B cell (primary cell): ENCODE data around the gene CRIM1. TPM values are rescaled to one million over a fixed set of nuclear protein-coding genes. Genes with fewer than 3 reads are reported as not detected.
A peak's percentile ranks its signal among the peaks of the same experiment; 100 is the strongest.

ENCODE experiments used
- ATAC-seq: fragments of 200-7000 bp; cut with Tn5 transposase; one replicate; pipeline ENCODE4 v1.10.0; 2021; ENCODE audit warnings: low read depth, mild to moderate bottlenecking, moderate number of reproducible peaks, moderate library complexity
- CTCF ChIA-PET: fragments of 350-600 bp; sonication (Branson Sonifier 250); formaldehyde crosslinking; loops from one replicate; lab custom pipeline; 2021; ENCODE audit warnings: antibody characterized with exemption, inconsistent platforms; lab: Charles Lee
- POLR2A ChIA-PET: fragments of 350-600 bp; sonication (Branson Sonifier 250); formaldehyde crosslinking; loops from one replicate; lab custom pipeline; 2021; ENCODE audit warnings: antibody characterized with exemption; lab: Charles Lee
- DNase-seq: peaks from one replicate; pipeline ENCODE4 v3.0.0; 2013
- H2AFZ ChIP-seq: 2 replicates; pipeline ENCODE4 v1.6.1; 2012; ENCODE audit warnings: mild to moderate bottlenecking, low read depth, low read length; ENCODE audit not compliant: insufficient read depth, poor library complexity, severe bottlenecking
- H3K27ac ChIP-seq, 2 donors: 1 replicate in 1 of 2; 2 replicates in 1 of 2; pipeline ENCODE4 v1.5.1; 2012 to 2013; ENCODE audit warnings: low read length in 2 of 2, mild to moderate bottlenecking in 2 of 2, moderate library complexity in 1 of 2
- H3K27me3 ChIP-seq, 4 experiments: fragments of 200-600 bp in 1 of 4; sonication (generic) in 1 of 4; replicated peaks in 1 of 4; 1 replicate in 2 of 4; 2 replicates in 2 of 4; pipeline versions ENCODE4 v1.6.1 to v1.7.0; 2013 to 2016; ENCODE audit warnings: low read length in 3 of 4, mild to moderate bottlenecking in 2 of 4, mixed read lengths in 1 of 4, moderate library complexity in 1 of 4; ENCODE audit not compliant: insufficient read depth in 4 of 4, control insufficient read depth in 3 of 4; ENCODE audit errors: control extremely low read depth in 1 of 4
- H3K36me3 ChIP-seq, 2 experiments: replicated peaks in 1 of 2; 1 replicate in 1 of 2; 2 replicates in 1 of 2; pipeline versions ENCODE4 v1.6.1 to v1.7.1; 2013; ENCODE audit warnings: low read length in 1 of 2; ENCODE audit not compliant: insufficient read depth in 2 of 2, control insufficient read depth in 1 of 2; ENCODE audit errors: control extremely low read depth in 1 of 2, extremely low read depth in 1 of 2
- H3K4me1 ChIP-seq, 2 donors: fragments of 200-600 bp in 1 of 2; sonication (generic) in 1 of 2; 1 replicate in 1 of 2; 2 replicates in 1 of 2; pipeline versions ENCODE4 v1.5.1 to v1.6.1; 2013 to 2017; ENCODE audit warnings: low read length in 2 of 2; ENCODE audit not compliant: control insufficient read depth in 2 of 2, insufficient read depth in 2 of 2
- H3K4me2 ChIP-seq: replicated peaks from 2 replicates; pipeline ENCODE3; 2012; ENCODE audit warnings: mild to moderate bottlenecking, low read depth, low read length; ENCODE audit not compliant: poor library complexity, severe bottlenecking
- H3K4me3 ChIP-seq, 5 experiments: fragments of 200-600 bp in 1 of 5; sonication (generic) in 1 of 5; 1 replicate in 3 of 5; 2 replicates in 2 of 5; pipeline versions ENCODE4 v1.5.1 to v1.7.0; 2011 to 2016; ENCODE audit warnings: low read length in 4 of 5, mild to moderate bottlenecking in 4 of 5, low read depth in 2 of 5, control low read depth in 1 of 5, moderate library complexity in 1 of 5; ENCODE audit not compliant: insufficient read depth in 1 of 5; ENCODE audit errors: control extremely low read depth in 1 of 5, extremely low read depth in 1 of 5
- H3K79me2 ChIP-seq: fragments of 200-600 bp; sonication (generic); one replicate; pipeline ENCODE4 v1.6.0; 2016; ENCODE audit warnings: low read length; ENCODE audit not compliant: control insufficient read depth, insufficient read depth
- H3K9ac ChIP-seq: fragments of 200-600 bp; sonication (generic); 2 replicates; pipeline ENCODE4 v1.6.1; 2017; ENCODE audit warnings: mild to moderate bottlenecking, low read length, moderate library complexity
- H3K9me3 ChIP-seq, 3 donors: one replicate each; pipeline versions ENCODE4 v1.6.1 to v1.7.1; 2013; ENCODE audit warnings: low read length in 2 of 3; ENCODE audit not compliant: control insufficient read depth in 2 of 3, insufficient read depth in 1 of 3; ENCODE audit errors: control extremely low read depth in 1 of 3
- H4K20me1 ChIP-seq: 2 replicates; pipeline ENCODE4 v1.6.0; 2012; ENCODE audit warnings: mild to moderate bottlenecking, low read length; ENCODE audit not compliant: insufficient read depth, control insufficient read depth, poor library complexity, severe bottlenecking
- H3K27ac Mint-ChIP-seq: one replicate; pipeline ENCODE4 v1.8.0; 2021; ENCODE audit warnings: mixed read lengths
- H3K27me3 Mint-ChIP-seq: one replicate; pipeline ENCODE4 v1.8.0; 2021; ENCODE audit warnings: mixed read lengths
- H3K4me1 Mint-ChIP-seq: one replicate; pipeline ENCODE4 v1.8.0; 2021; ENCODE audit warnings: mixed read lengths
- H3K4me3 Mint-ChIP-seq: one replicate; pipeline ENCODE4 v1.8.0; 2021; ENCODE audit warnings: mixed read lengths
- H3K9me3 Mint-ChIP-seq: one replicate; pipeline ENCODE4 v1.8.0; 2022; ENCODE audit warnings: mixed read lengths; ENCODE audit not compliant: insufficient read depth
- EZH2 ChIP-seq: IDR thresholded peaks from 2 replicates; pipeline ENCODE4 v1.6.1; 2012; ENCODE audit warnings: borderline replicate concordance, low read depth, mild to moderate bottlenecking, moderate library complexity, low read length; ENCODE audit not compliant: insufficient read depth, poor library complexity, severe bottlenecking
- WGBS: methylation state at CpG from one replicate; pipeline ENCODE4 v1.1.5; 2013; ENCODE audit warnings: missing lambda C conversion rate; ENCODE audit not compliant: insufficient coverage; 5-methylcytosine and 5-hydroxymethylcytosine counted together
- intact Hi-C: fragments of 100-400 bp; cut with micrococcal nuclease; formaldehyde crosslinking; loops from one replicate; pipeline ENCODE4 v1.10.0; 2022
- polyA plus RNA-seq: library from polyadenylated mRNA; depleted of rRNA; stranded (reverse); fragments of >200 nt; gene quantifications from 2 replicates; pipeline ENCODE4 v1.2.3, GENCODE V29; 2012
- total RNA-seq, 2 donors: library from RNA; stranded (reverse); fragments of 120-200 nt in 1 of 2; gene quantifications; 1 replicate in 1 of 2; 2 replicates in 1 of 2; pipeline versions ENCODE4 v1.2.3 to v1.2.4, GENCODE V29; 2013 to 2022
- TF ChIP-seq, protein P1 (sequence below): fragments of 200-600 bp; IDR thresholded peaks from one replicate; pipeline ENCODE4 v1.8.0; 2022; ENCODE audit warnings: antibody characterized with exemption, mild to moderate bottlenecking

Gene CRIM1
- total and polyA plus RNA-seq, 2 donors (not counting 1 experiment from before 2014, with no cell fraction given) = 1.3 to 5.0 TPM

DNA sequence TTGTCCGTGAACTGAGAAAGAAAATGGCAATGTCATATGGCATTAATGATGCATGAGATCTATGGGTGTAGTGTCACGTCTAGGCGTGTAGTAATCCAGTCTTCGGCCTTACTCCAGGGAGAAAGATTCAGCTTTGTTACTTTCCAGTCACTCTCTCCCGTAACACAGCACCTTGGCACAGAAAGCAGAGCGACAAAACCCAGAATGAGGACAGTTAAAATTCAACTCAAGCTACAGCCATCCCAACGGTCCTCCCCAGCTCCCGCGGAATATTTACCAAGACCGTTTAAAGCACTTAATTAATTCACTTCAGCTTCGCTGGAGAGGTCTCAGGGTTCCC lies 797 bp upstream of the CRIM1 start:
- H3K27me3 ChIP-seq = peaks cover 0 to 21% (median 5%) of the 10 kb centered on the region in 4 experiments
- peaks cover 0 to 4% (median 0%) of the 10 kb centered on the region in 3 donors for H3K9me3 ChIP-seq
- peak overlapping the region; percentile 73 for H2AFZ ChIP-seq
- DNase-seq = no peak
- no peak overlapping the region for H3K27ac ChIP-seq
- H3K4me3 Mint-ChIP-seq = peak overlapping the region; percentile 79
- peaks cover 33 to 44% of the 10 kb centered on the region in 2 donors for H3K4me1 ChIP-seq
- intact Hi-C loops = no loop called here
- H3K27ac Mint-ChIP-seq = no peak overlapping the region
- H3K9me3 Mint-ChIP-seq = no peaks in the 10 kb centered on the region
- H4K20me1 ChIP-seq = no peaks in the 10 kb centered on the region
- POLR2A ChIA-PET = no interaction called here
- H3K79me2 ChIP-seq = no peaks in the 10 kb centered on the region
- peak overlapping the region in 1 of 5 experiments; percentile 59 for H3K4me3 ChIP-seq
- H3K9ac ChIP-seq = no peak overlapping the region
- TF ChIP-seq EZH2 = no peak
- TF ChIP-seq, protein P1, sequence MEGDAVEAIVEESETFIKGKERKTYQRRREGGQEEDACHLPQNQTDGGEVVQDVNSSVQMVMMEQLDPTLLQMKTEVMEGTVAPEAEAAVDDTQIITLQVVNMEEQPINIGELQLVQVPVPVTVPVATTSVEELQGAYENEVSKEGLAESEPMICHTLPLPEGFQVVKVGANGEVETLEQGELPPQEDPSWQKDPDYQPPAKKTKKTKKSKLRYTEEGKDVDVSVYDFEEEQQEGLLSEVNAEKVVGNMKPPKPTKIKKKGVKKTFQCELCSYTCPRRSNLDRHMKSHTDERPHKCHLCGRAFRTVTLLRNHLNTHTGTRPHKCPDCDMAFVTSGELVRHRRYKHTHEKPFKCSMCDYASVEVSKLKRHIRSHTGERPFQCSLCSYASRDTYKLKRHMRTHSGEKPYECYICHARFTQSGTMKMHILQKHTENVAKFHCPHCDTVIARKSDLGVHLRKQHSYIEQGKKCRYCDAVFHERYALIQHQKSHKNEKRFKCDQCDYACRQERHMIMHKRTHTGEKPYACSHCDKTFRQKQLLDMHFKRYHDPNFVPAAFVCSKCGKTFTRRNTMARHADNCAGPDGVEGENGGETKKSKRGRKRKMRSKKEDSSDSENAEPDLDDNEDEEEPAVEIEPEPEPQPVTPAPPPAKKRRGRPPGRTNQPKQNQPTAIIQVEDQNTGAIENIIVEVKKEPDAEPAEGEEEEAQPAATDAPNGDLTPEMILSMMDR = no peak
- H3K36me3 ChIP-seq = no peaks in the 10 kb centered on the region
- peaks cover 35% of the 10 kb centered on the region for H3K4me1 Mint-ChIP-seq
- H3K4me2 ChIP-seq = peak overlapping the region; percentile 91
- CTCF ChIA-PET = interaction anchor here (1.1 to 1.3 kb wide), 3 partner anchors 152 to 310 kb away, joined by 3 to 4 read pairs (median 4); no protein-coding TSS in a partner anchor
- H3K27me3 Mint-ChIP-seq = peaks cover 34% of the 10 kb centered on the region
- WGBS = 43% methylated on average over 9 of the region's 11 CpGs
- ATAC-seq = no peak

DNA sequence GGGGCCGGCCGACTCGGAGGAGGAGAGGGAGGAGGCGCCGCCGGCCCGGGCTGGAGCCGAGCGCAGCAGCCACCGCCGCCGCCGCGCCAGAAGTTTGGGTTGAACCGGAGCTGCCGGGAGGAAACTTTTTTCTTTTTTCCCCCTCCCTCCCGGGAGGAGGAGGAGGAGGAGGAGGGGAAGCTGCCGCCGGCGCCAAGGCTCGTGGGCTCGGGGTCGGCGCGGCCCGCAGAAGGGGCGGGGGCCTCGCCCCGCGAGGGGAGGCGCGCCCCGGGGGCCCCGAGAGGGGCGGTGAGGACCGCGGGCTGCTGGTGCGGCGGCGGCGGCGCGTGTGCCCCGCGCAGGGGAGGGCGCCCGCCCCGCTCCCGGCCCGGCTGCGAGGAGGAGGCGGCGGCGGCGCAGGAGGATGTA lies 316 bp downstream of the CRIM1 start:
- ChIA-PET POLR2A (no interaction called here), CTCF (interaction anchor here (1.3 kb wide), 1 partner anchor 309 kb away, joined by 4 read pairs; no protein-coding TSS in a partner anchor)
- ATAC-seq = peak; percentile 17
- peak overlapping the region; percentile 21 for H3K4me3 Mint-ChIP-seq
- peak overlapping the region; percentile 91 for H3K4me2 ChIP-seq
- peak overlapping the region; percentile 73 for H2AFZ ChIP-seq
- peaks cover 0 to 21% (median 5%) of the 10 kb centered on the region in 4 experiments for H3K27me3 ChIP-seq
- peaks cover 35% of the 10 kb centered on the region for H3K4me1 Mint-ChIP-seq
- peaks cover 0 to 4% (median 0%) of the 10 kb centered on the region in 3 donors for H3K9me3 ChIP-seq
- peak overlapping the region; percentile 61 for H3K9ac ChIP-seq
- no peak for TF ChIP-seq EZH2
- TF ChIP-seq, protein P1 = no peak
- H4K20me1 ChIP-seq = no peaks in the 10 kb centered on the region
- peaks cover 33 to 44% of the 10 kb centered on the region in 2 donors for H3K4me1 ChIP-seq
- no peak overlapping the region for H3K27ac ChIP-seq
- no peaks in the 10 kb centered on the region for H3K36me3 ChIP-seq
- no peak for DNase-seq
- intact Hi-C loops = no loop called here
- H3K27ac Mint-ChIP-seq = no peak overlapping the region
- no peaks in the 10 kb centered on the region for H3K9me3 Mint-ChIP-seq
- H3K79me2 ChIP-seq = peaks cover 7% of the 10 kb centered on the region
- peaks cover 43% of the 10 kb centered on the region for H3K27me3 Mint-ChIP-seq
- peak overlapping the region in 4 of 5 experiments; percentile 45 to 68 (median 54) for H3K4me3 ChIP-seq
- WGBS = under 1% methylated on average over 39 of the region's 55 CpGs
